Testis (tissue), 3 donors: ENCODE measurements around the gene SHROOM3. TPM values are rescaled to one million over a fixed set of nuclear protein-coding genes. Genes with fewer than 3 reads are reported as not detected.

ENCODE experiments used
- DNase-seq: peaks from one replicate; pipeline ENCODE4 v3.0.0-alpha.2; 2019
- H3K27ac ChIP-seq, 2 donors: fragments of 200-600 bp; sonication (generic); one replicate each; pipeline ENCODE4 v1.5.1; 2019
- H3K27me3 ChIP-seq: fragments of 200-600 bp; sonication (generic); one replicate; pipeline ENCODE4 v1.5.1; 2019
- H3K36me3 ChIP-seq: fragments of 200-600 bp; sonication (generic); one replicate; pipeline ENCODE4 v1.5.1; 2017; ENCODE audit warnings: low read depth; ENCODE audit errors: missing control alignments
- H3K4me1 ChIP-seq: fragments of 200-600 bp; sonication (generic); one replicate; pipeline ENCODE4 v1.5.1; 2019
- H3K4me3 ChIP-seq, 2 donors: fragments of 200-600 bp; sonication (generic); one replicate each; pipeline ENCODE4 v1.5.1; 2017 to 2019
- H3K9me3 ChIP-seq: fragments of 200-600 bp; sonication (generic); one replicate; pipeline ENCODE4 v1.5.1; 2017
- CTCF ChIP-seq, 3 experiments: fragments of 450-650 bp in 2 of 3; fragments of 200-600 bp in 1 of 3; sonication (generic) in 1 of 3; IDR thresholded peaks; one replicate each; pipeline ENCODE4 v1.5.1; 2016 to 2019; ENCODE audit warnings: antibody characterized with exemption in 3 of 3, mild to moderate bottlenecking in 2 of 3, moderate library complexity in 1 of 3
- POLR2A ChIP-seq: fragments of 450-650 bp; IDR thresholded peaks from one replicate; pipeline ENCODE4 v1.6.1; 2017; ENCODE audit warnings: antibody characterized with exemption, mild to moderate bottlenecking, moderate library complexity
- WGBS, 2 donors: methylation state at CpG; one replicate each; pipeline ENCODE4 v1.1.5; 2018; 5-methylcytosine and 5-hydroxymethylcytosine counted together
- intact Hi-C: fragments of 100-400 bp; cut with DNase I; formaldehyde crosslinking; loops from one replicate; pipeline ENCODE4 v1.15.1; 2023; ENCODE audit warnings: low total_unique reads
- polyA plus RNA-seq: library from polyadenylated mRNA; stranded (reverse); fragments of 350-450 nt; fragmentation: Illumina TruSeq; extraction: RNeasy Lipid Tissue Mini Kit (QIAGEN cat#74804); gene quantifications from one replicate; pipeline ENCODE4 v1.2.3, GENCODE V29; 2014; ENCODE audit warnings: low read depth, low replicate concordance; ENCODE audit not compliant: insufficient read depth
- total RNA-seq, 2 donors: library from RNA; depleted of rRNA; stranded (reverse); fragments of >200 nt; gene quantifications; one replicate each; pipeline ENCODE4 v1.2.3, GENCODE V29; 2016

SHROOM3 gene
- total and polyA plus RNA-seq, 3 donors from 2014 or later: 3.9 to 7.2 (median 6.4) TPM

DNA sequence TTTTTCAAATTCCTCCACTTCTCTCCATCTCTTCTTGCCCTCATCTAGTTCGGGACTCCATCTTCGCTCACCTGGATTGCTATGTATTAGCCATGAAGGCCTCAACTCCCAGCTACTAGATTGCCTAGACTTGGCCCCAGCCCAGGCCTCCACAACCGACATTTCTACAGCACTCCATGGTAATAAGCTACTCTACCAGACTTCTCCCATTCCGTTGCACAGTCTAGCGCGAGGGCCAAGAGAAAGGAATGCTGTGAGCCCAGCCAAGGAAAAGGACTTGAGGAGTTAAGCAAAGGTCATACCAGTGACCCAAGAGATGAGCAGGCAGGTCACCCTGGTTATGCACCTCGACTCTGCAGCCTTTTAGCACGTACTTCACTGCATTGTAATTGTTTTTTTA, 387.3 kb downstream of the SHROOM3 start:
- no peak for DNase-seq
- TF ChIP-seq CTCF (IDR thresholded peaks at IDR 0.05) (no peak), POLR2A (no peak)
- H3K27ac ChIP-seq: no peak overlapping the region

GRCh38 chr4:76823495-76823894, 388.5 kb downstream of the SHROOM3 start:
- no peaks in the 10 kb centered on the region for H3K27me3 ChIP-seq
- H3K27ac ChIP-seq: no peak overlapping the region
- no peaks in the 10 kb centered on the region for H3K9me3 ChIP-seq
- no peaks in the 10 kb centered on the region for H3K36me3 ChIP-seq
- H3K4me1 ChIP-seq: no peaks in the 10 kb centered on the region
- TF ChIP-seq POLR2A (no peak), CTCF (IDR thresholded peaks at IDR 0.05) (no peak)
- DNase-seq: no peak
- no peak overlapping the region for H3K4me3 ChIP-seq
- WGBS, 2 donors: 89% methylated on average over 1 of the region's 1 CpG
- intact Hi-C loops: no loop called here

More for the DNA sequence above, 387.3 kb downstream of the SHROOM3 start:
- Histone ChIP-seq H3K36me3 (no peaks in the 10 kb centered on the region), H3K27me3 (no peaks in the 10 kb centered on the region), H3K4me1 (no peaks in the 10 kb centered on the region), H3K4me3 (no peak overlapping the region), H3K9me3 (no peaks in the 10 kb centered on the region)
- intact Hi-C loops: no loop called here
- 65 to 70% methylated on average over 8 of the region's 8 CpGs for WGBS, 2 donors

- no peaks in the 10 kb centered on the region for H3K36me3 ChIP-seq
- no peak overlapping the region for H3K27ac ChIP-seq
- no peaks in the 10 kb centered on the region for H3K9me3 ChIP-seq
- H3K4me1 ChIP-seq: no peaks in the 10 kb centered on the region
- TF ChIP-seq POLR2A (no peak), CTCF (IDR thresholded peaks at IDR 0.05) (no peak)
- DNase-seq: no peak
- no peaks in the 10 kb centered on the region for H3K27me3 ChIP-seq
- WGBS, 2 donors: 44 to 57% methylated on average over 4 of the region's 4 CpGs
- H3K4me3 ChIP-seq: no peak overlapping the region
- intact Hi-C loops: no loop called here
Measured at GRCh38 chr4:76830612-76830963, 395.6 kb downstream of the SHROOM3 start.

DNA sequence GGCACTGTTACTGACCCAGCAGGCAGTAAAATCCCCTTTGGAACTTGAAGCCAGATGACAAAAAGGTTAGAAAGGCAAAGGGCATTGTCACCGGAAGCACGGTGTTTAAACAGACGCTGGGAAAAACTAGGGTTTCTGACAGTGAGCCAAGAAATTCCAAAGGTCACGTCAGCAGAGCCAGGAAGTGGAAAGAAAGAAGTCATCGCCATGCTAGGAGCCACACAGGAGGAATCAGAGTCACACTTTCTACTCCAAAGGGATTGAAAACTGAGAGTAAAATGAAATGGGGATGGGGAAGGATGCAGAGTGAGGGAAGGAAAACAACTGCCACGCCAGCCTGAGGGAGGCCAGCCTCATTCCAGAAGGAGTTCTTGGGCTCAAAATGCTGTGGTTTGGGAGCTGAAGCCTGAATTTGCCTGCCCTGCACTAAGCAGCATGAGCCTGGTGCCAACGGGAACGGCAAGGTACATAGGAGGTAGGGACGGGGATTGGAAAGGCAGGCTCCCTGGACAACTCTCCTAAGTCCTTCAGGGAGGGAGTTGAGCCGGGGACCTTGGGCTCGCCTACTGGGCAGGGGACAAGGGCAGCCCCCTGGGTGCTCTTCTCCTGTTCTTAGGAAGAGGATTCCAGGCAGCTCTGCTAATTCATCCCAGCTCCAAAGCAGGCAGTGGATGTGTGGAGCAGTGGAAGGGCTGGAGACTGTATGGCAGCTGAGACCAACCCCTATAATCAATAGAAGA, 396.1 kb downstream of the SHROOM3 start:
- Histone ChIP-seq H3K4me1 (no peaks in the 10 kb centered on the region), H3K4me3 (no peak overlapping the region), H3K36me3 (no peaks in the 10 kb centered on the region), H3K27me3 (no peaks in the 10 kb centered on the region), H3K27ac (peak overlapping the region in 1 of 2 donors; percentile 52), H3K9me3 (no peaks in the 10 kb centered on the region)
- 44 to 47% methylated on average over 11 of the region's 11 CpGs for WGBS, 2 donors
- TF ChIP-seq CTCF (IDR thresholded peaks at IDR 0.05) (no peak), POLR2A (no peak)
- no peak for DNase-seq
- intact Hi-C loops: no loop called here

- TF ChIP-seq CTCF (IDR thresholded peaks at IDR 0.05) (no peak), POLR2A (no peak)
Measured at GRCh38 chr4:76831711-76832373, 396.8 kb downstream of the SHROOM3 start.

More at GRCh38 chr4:76831711-76832373, 396.8 kb downstream of the SHROOM3 start:
- no peaks in the 10 kb centered on the region for H3K9me3 ChIP-seq
- no peaks in the 10 kb centered on the region for H3K4me1 ChIP-seq
- peak overlapping the region in 1 of 2 donors; percentile 4 for H3K27ac ChIP-seq
- WGBS, 2 donors: 64 to 70% methylated on average over 7 of the region's 7 CpGs
- intact Hi-C loops: no loop called here
- H3K4me3 ChIP-seq: no peak overlapping the region
- no peaks in the 10 kb centered on the region for H3K36me3 ChIP-seq
- DNase-seq: no peak
- H3K27me3 ChIP-seq: no peaks in the 10 kb centered on the region
